Keratinocyte (primary cell): ENCODE measurements around the gene RMC1. TPM values are rescaled to one million over a fixed set of nuclear protein-coding genes. Genes with fewer than 3 reads are reported as not detected.

Experiments
- DNase-seq: peaks from one replicate; pipeline ENCODE4 v3.0.0-alpha.2; 2011; ENCODE audit warnings: low read depth, missing footprints, low spot score
- FAIRE-seq: peaks from 2 replicates; lab custom pipeline; 2011; peaks lifted over from hg19 to GRCh38; lab: Jason Lieb, UNC
- H2AFZ ChIP-seq: 2 replicates; pipeline ENCODE4 v1.6.0; 2012; ENCODE audit warnings: low read length, control low read depth, inconsistent platforms; ENCODE audit not compliant: control insufficient read depth
- H3K27ac ChIP-seq: 2 replicates; pipeline ENCODE4 v1.5.1; 2011; ENCODE audit warnings: low read length; ENCODE audit not compliant: control insufficient read depth, insufficient read depth
- H3K27me3 ChIP-seq: 3 replicates; pipeline ENCODE4 v1.6.0; 2011; ENCODE audit warnings: low read length; ENCODE audit not compliant: control insufficient read depth, insufficient read depth; ENCODE audit errors: extremely low read depth
- H3K36me3 ChIP-seq, 2 experiments: 2 replicates in 1 of 2; 3 replicates in 1 of 2; pipeline ENCODE4 v1.5.1; 2011; ENCODE audit warnings: low read length in 2 of 2, mild to moderate bottlenecking in 1 of 2; ENCODE audit not compliant: control insufficient read depth in 2 of 2, insufficient read depth in 2 of 2; ENCODE audit errors: extremely low read depth in 1 of 2
- H3K4me1 ChIP-seq: 3 replicates; pipeline ENCODE4 v1.5.1; 2011; ENCODE audit warnings: low read length; ENCODE audit not compliant: control insufficient read depth, insufficient read depth; ENCODE audit errors: extremely low read depth
- H3K4me2 ChIP-seq: 3 replicates; pipeline ENCODE4 v1.6.0; 2011; ENCODE audit warnings: low read depth, low read length; ENCODE audit not compliant: control insufficient read depth, insufficient read depth; ENCODE audit errors: extremely low read depth
- H3K4me3 ChIP-seq, 3 experiments: fragments of 200-600 bp in 1 of 3; sonication (generic) in 1 of 3; 2 replicates in 2 of 3; 3 replicates in 1 of 3; pipeline ENCODE4 v1.5.1; 2011 to 2016; ENCODE audit warnings: low read length in 3 of 3, mild to moderate bottlenecking in 3 of 3, control low read depth in 2 of 3, inconsistent platforms in 1 of 3, low read depth in 1 of 3, mixed read lengths in 1 of 3, mixed run types in 1 of 3, moderate library complexity in 1 of 3; ENCODE audit not compliant: control insufficient read depth in 2 of 3, insufficient read depth in 2 of 3; ENCODE audit errors: extremely low read depth in 1 of 3
- H3K79me2 ChIP-seq: 2 replicates; pipeline ENCODE4 v1.6.0; 2012; ENCODE audit warnings: low read length; ENCODE audit not compliant: control insufficient read depth, insufficient read depth
- H3K9ac ChIP-seq: 3 replicates; pipeline ENCODE4 v1.6.0; 2011; ENCODE audit warnings: low read length; ENCODE audit not compliant: control insufficient read depth, insufficient read depth; ENCODE audit errors: extremely low read depth
- H3K9me1 ChIP-seq: 3 replicates; pipeline ENCODE4 v1.6.0; 2011; ENCODE audit warnings: low read length; ENCODE audit not compliant: control insufficient read depth, insufficient read depth; ENCODE audit errors: extremely low read depth
- H3K9me3 ChIP-seq: 2 replicates; pipeline ENCODE4 v1.5.1; 2012; ENCODE audit warnings: low read depth, low read length; ENCODE audit not compliant: control insufficient read depth
- H4K20me1 ChIP-seq: 3 replicates; pipeline ENCODE4 v1.6.0; 2011; ENCODE audit warnings: low read length; ENCODE audit not compliant: control insufficient read depth, insufficient read depth; ENCODE audit errors: extremely low read depth
- EZH2 ChIP-seq: IDR thresholded peaks from one replicate; pipeline ENCODE4 v1.6.1; 2012; ENCODE audit warnings: inconsistent platforms, mild to moderate bottlenecking, low read length, moderate library complexity
- dilution Hi-C: fragments of 300-500 bp; cut with MboI; formaldehyde crosslinking; loops from one replicate; pipeline ENCODE4 v1.7.0; 2020; ENCODE audit warnings: low sequenced_read_pairs; ENCODE audit not compliant: extremely low pct_ligation_motif_present
- polyA plus RNA-seq, 5 experiments: library from polyadenylated mRNA; depleted of rRNA in 3 of 5; stranded (reverse) in 3 of 5; stranded (forward) in 1 of 5; unstranded in 1 of 5; fragments of >200 nt; gene quantifications; 1 replicate in 1 of 5; 2 replicates in 3 of 5; 3 replicates in 1 of 5; pipeline versions ENCODE4 v1.2.1 to v1.2.3, GENCODE V29; 2011 to 2012; ENCODE audit warnings: missing spikeins in 2 of 5, low read depth in 1 of 5, low replicate concordance in 1 of 5
- TF ChIP-seq, protein P1 (sequence below), 3 experiments: IDR thresholded peaks in 1 of 3; conservative IDR thresholded peaks in 1 of 3; optimal IDR thresholded peaks in 1 of 3; 2 replicates in 2 of 3; 3 replicates in 1 of 3; pipeline versions ENCODE3 to v1.5.1; 2011; ENCODE audit warnings: low read length in 3 of 3, mild to moderate bottlenecking in 3 of 3, moderate library complexity in 2 of 3, control low read depth in 1 of 3, inconsistent platforms in 1 of 3; ENCODE audit not compliant: insufficient read depth in 2 of 3; ENCODE audit errors: extremely low read depth in 1 of 3

RMC1 gene
- polyA plus RNA-seq, 1 donor (not counting 4 experiments of a cell fraction or from before 2014, with no cell fraction given) = 26.4 TPM

DNA sequence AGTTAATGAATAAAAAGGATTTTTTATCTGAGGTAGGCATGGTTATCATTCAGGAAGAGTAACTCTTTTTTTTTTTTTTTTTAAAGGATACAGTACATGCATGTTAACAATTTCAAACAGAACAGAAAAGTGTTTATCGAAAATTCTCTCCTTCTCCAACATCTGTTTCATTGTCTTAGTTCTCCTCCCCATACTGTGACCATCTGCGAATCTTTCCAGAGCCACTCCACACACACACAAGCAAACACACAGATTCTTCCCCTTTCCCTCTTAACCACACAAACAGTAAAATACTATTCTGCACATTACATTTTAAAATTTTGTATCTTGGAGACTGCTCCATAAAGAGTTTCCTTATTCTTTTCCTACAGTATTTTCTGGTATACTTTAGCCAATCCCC, 45.0 kb downstream of the RMC1 start:
- no peak overlapping the region for H3K4me3 ChIP-seq
- FAIRE-seq (no peak), DNase-seq (no peak)
- peaks cover 26 to 59% of the 10 kb centered on the region in 2 experiments for H3K36me3 ChIP-seq
- dilution Hi-C loops = no loop called here
- H3K4me2 ChIP-seq = no peak overlapping the region
- H3K9me1 ChIP-seq = no peaks in the 10 kb centered on the region
- H3K9me3 ChIP-seq = no peaks in the 10 kb centered on the region
- H3K27me3 ChIP-seq = no peaks in the 10 kb centered on the region
- peak overlapping the region; percentile 57 for H3K27ac ChIP-seq
- no peak overlapping the region for H3K9ac ChIP-seq
- H3K79me2 ChIP-seq = no peaks in the 10 kb centered on the region
- no peak overlapping the region for H2AFZ ChIP-seq
- peaks cover 19% of the 10 kb centered on the region for H3K4me1 ChIP-seq
- H4K20me1 ChIP-seq = peaks cover 6% of the 10 kb centered on the region
- TF ChIP-seq, protein P1, sequence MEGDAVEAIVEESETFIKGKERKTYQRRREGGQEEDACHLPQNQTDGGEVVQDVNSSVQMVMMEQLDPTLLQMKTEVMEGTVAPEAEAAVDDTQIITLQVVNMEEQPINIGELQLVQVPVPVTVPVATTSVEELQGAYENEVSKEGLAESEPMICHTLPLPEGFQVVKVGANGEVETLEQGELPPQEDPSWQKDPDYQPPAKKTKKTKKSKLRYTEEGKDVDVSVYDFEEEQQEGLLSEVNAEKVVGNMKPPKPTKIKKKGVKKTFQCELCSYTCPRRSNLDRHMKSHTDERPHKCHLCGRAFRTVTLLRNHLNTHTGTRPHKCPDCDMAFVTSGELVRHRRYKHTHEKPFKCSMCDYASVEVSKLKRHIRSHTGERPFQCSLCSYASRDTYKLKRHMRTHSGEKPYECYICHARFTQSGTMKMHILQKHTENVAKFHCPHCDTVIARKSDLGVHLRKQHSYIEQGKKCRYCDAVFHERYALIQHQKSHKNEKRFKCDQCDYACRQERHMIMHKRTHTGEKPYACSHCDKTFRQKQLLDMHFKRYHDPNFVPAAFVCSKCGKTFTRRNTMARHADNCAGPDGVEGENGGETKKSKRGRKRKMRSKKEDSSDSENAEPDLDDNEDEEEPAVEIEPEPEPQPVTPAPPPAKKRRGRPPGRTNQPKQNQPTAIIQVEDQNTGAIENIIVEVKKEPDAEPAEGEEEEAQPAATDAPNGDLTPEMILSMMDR (optimal IDR thresholded peaks at IDR 0.05 in 1 of 3, IDR thresholded peaks at IDR 0.05 in 1 of 3, conservative IDR thresholded peaks at IDR 0.05 in 1 of 3; ENCODE audit: extremely low read depth in 1 of 3, insufficient read depth in 2 of 3, low read length in 3 of 3) = no peak
- TF ChIP-seq EZH2 = no peak

DNA sequence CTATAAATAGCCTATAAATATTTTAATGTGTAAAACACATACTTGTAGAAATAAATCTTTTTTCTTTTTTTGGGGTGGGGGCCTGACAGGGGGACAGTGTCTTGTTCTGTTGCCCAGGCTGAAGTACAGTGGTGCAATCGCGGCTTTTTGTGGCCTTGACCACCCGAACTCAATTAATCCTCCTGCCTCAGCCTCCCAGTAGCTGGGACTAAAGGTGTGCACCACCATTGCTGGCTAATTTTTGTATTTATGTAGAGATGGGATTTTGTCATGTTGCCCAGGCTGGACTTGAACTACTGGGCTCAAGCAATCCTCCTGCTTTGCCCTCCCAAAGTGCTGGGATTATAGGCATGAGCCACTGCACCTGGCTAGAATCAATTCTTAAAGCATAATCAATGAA, 45.4 kb downstream of the RMC1 start:
- Histone ChIP-seq H2AFZ (no peak overlapping the region), H3K79me2 (no peaks in the 10 kb centered on the region), H3K9me1 (no peaks in the 10 kb centered on the region), H3K4me3 (no peak overlapping the region), H3K9ac (no peak overlapping the region), H3K36me3 (peaks cover 28 to 59% of the 10 kb centered on the region in 2 experiments), H3K4me2 (no peak overlapping the region), H3K9me3 (no peaks in the 10 kb centered on the region), H3K4me1 (peaks cover 19% of the 10 kb centered on the region), H3K27me3 (no peaks in the 10 kb centered on the region), H3K27ac (no peak overlapping the region), H4K20me1 (peaks cover 6% of the 10 kb centered on the region)
- DNase-seq (no peak), FAIRE-seq (no peak)
- no peak for TF ChIP-seq EZH2
- TF ChIP-seq, protein P1 (optimal IDR thresholded peaks at IDR 0.05 in 1 of 3, IDR thresholded peaks at IDR 0.05 in 1 of 3, conservative IDR thresholded peaks at IDR 0.05 in 1 of 3; ENCODE audit: extremely low read depth in 1 of 3, insufficient read depth in 2 of 3, low read length in 3 of 3) = no peak
- dilution Hi-C loops = no loop called here
